MM.1S (cell line): ENCODE measurements around the gene HEXIM1.

Experiments
- DNase-seq: peaks from one replicate; pipeline ENCODE4 v3.0.0-alpha.2; 2015
- H2AFZ ChIP-seq: fragments of 300-600 bp; sonication (generic); 2 replicates; pipeline ENCODE4 v1.6.0; 2016; ENCODE audit warnings: antibody characterized with exemption, low read length
- H3F3A ChIP-seq: fragments of 300-600 bp; sonication (generic); 2 replicates; pipeline ENCODE4 v1.6.1; 2016; ENCODE audit warnings: mild to moderate bottlenecking, antibody characterized with exemption, low read length, moderate library complexity, mixed read lengths; ENCODE audit not compliant: insufficient read depth
- H3K27ac ChIP-seq: fragments of 300-600 bp; sonication (generic); 2 replicates; pipeline ENCODE4 v1.5.1; 2016; ENCODE audit warnings: mild to moderate bottlenecking, low read length
- H3K27me3 ChIP-seq: fragments of 300-600 bp; sonication (generic); replicated peaks from 2 replicates; pipeline ENCODE4 v1.6.0; 2016; ENCODE audit warnings: low read length; ENCODE audit not compliant: insufficient read depth
- H3K36me3 ChIP-seq: fragments of 300-600 bp; sonication (generic); replicated peaks from 2 replicates; pipeline ENCODE4 v1.6.1; 2016; ENCODE audit warnings: mild to moderate bottlenecking, low read length, mixed read lengths; ENCODE audit not compliant: insufficient read depth
- H3K4me1 ChIP-seq: fragments of 300-600 bp; sonication (generic); 2 replicates; pipeline ENCODE4 v1.6.1; 2016; ENCODE audit warnings: low read length, mixed read lengths
- H3K4me2 ChIP-seq: fragments of 300-600 bp; sonication (generic); 2 replicates; pipeline ENCODE4 v1.6.0; 2016; ENCODE audit warnings: low read depth, low read length
- H3K4me3 ChIP-seq: fragments of 300-600 bp; sonication (generic); 2 replicates; pipeline ENCODE4 v1.5.1; 2016; ENCODE audit warnings: low read length, mixed read lengths
- H3K79me2 ChIP-seq: fragments of 300-600 bp; sonication (generic); 2 replicates; pipeline ENCODE4 v1.6.1; 2016; ENCODE audit warnings: mixed run types, low read length, mixed read lengths
- H3K9ac ChIP-seq: fragments of 300-600 bp; sonication (generic); 2 replicates; pipeline ENCODE4 v1.6.1; 2016; ENCODE audit warnings: low read length, mixed read lengths
- H3K9me2 ChIP-seq: fragments of 300-600 bp; sonication (generic); replicated peaks from 2 replicates; pipeline ENCODE4 v1.6.1; 2016; ENCODE audit warnings: mild to moderate bottlenecking, low read length, mixed read lengths; ENCODE audit not compliant: insufficient read depth
- H3K9me3 ChIP-seq: fragments of 300-600 bp; sonication (generic); replicated peaks from 2 replicates; pipeline ENCODE4 v1.6.1; 2016; ENCODE audit warnings: mild to moderate bottlenecking, low read length, mixed read lengths; ENCODE audit not compliant: insufficient read depth
- H4K20me1 ChIP-seq: fragments of 300-600 bp; sonication (generic); 2 replicates; pipeline ENCODE4 v1.6.1; 2016; ENCODE audit warnings: mild to moderate bottlenecking, low read length, moderate library complexity, mixed read lengths; ENCODE audit not compliant: insufficient read depth
- EZH2 ChIP-seq: fragments of 300-600 bp; sonication (generic); optimal IDR thresholded peaks from 2 replicates; pipeline ENCODE3; 2017; ENCODE audit warnings: low read depth, mild to moderate bottlenecking, antibody characterized with exemption, low read length, mixed read lengths
- EZH2phosphoT487 ChIP-seq: fragments of 300-600 bp; sonication (generic); IDR thresholded peaks from 2 replicates; pipeline ENCODE4 v1.6.1; 2018; ENCODE audit warnings: antibody characterized with exemption, low read length
- TF ChIP-seq, protein P1 (sequence below): fragments of 300-600 bp; sonication (generic); IDR thresholded peaks from 2 replicates; pipeline ENCODE4 v1.5.1; 2016; ENCODE audit warnings: antibody characterized with exemption, low read length, mixed read lengths

The HEXIM1 gene

GRCh38 chr17:45114117-45114932 lies 34.0 kb upstream of the HEXIM1 start:
- H3K9me2 ChIP-seq: no peaks in the 10 kb centered on the region
- no peak overlapping the region for H3K4me3 ChIP-seq
- no peaks in the 10 kb centered on the region for H3K36me3 ChIP-seq
- no peaks in the 10 kb centered on the region for H3K4me1 ChIP-seq
- no peaks in the 10 kb centered on the region; the same call in none of the 2 replicates for H3K27me3 ChIP-seq
- no peak overlapping the region for H3K27ac ChIP-seq
- no peak overlapping the region for H2AFZ ChIP-seq
- no peaks in the 10 kb centered on the region for H4K20me1 ChIP-seq
- TF ChIP-seq EZH2phosphoT487: no peak
- TF ChIP-seq EZH2: no peak
- TF ChIP-seq, protein P1, sequence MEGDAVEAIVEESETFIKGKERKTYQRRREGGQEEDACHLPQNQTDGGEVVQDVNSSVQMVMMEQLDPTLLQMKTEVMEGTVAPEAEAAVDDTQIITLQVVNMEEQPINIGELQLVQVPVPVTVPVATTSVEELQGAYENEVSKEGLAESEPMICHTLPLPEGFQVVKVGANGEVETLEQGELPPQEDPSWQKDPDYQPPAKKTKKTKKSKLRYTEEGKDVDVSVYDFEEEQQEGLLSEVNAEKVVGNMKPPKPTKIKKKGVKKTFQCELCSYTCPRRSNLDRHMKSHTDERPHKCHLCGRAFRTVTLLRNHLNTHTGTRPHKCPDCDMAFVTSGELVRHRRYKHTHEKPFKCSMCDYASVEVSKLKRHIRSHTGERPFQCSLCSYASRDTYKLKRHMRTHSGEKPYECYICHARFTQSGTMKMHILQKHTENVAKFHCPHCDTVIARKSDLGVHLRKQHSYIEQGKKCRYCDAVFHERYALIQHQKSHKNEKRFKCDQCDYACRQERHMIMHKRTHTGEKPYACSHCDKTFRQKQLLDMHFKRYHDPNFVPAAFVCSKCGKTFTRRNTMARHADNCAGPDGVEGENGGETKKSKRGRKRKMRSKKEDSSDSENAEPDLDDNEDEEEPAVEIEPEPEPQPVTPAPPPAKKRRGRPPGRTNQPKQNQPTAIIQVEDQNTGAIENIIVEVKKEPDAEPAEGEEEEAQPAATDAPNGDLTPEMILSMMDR: no peak
- no peaks in the 10 kb centered on the region for H3F3A ChIP-seq
- no peak for DNase-seq
- no peak overlapping the region for H3K9ac ChIP-seq
- H3K9me3 ChIP-seq: no peaks in the 10 kb centered on the region
- H3K79me2 ChIP-seq: no peaks in the 10 kb centered on the region
- H3K4me2 ChIP-seq: no peak overlapping the region

DNA sequence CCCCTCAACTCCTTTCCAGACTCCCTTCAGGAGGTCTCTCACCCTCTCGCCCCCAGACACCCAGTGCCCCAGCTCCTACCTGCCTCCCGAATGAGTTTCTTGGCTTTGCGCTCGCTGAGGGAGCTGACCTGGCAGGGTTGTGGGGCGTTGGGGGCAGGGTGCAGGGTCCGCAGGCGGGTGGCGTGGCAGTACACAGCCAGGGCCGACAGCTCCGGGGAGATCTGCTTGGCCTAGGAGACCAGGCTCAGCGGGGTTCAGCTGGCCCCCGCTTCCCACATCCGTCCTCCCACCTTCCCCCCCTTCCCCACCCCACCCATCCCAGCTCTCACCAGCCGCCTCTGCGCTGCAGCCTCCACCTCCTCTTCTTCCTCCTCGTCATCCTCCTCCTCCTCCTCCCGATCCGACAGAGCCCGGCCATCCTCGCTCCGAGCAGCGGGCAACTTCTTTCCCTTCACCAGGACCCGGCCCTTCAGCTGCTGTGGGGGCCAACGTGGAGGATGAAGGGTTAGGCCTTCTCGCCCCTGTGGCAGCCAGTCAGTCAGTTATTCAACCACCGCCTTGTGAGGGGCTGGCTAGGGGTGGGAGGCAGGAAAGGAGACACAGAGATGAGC lies 33.2 kb upstream of the HEXIM1 start:
- H2AFZ ChIP-seq: no peak overlapping the region
- no peak overlapping the region for H3K9ac ChIP-seq
- no peaks in the 10 kb centered on the region for H3K4me1 ChIP-seq
- no peaks in the 10 kb centered on the region for H3K9me2 ChIP-seq
- no peaks in the 10 kb centered on the region for H4K20me1 ChIP-seq
- no peaks in the 10 kb centered on the region for H3F3A ChIP-seq
- H3K36me3 ChIP-seq: no peaks in the 10 kb centered on the region
- no peak overlapping the region for H3K4me2 ChIP-seq
- no peak overlapping the region for H3K4me3 ChIP-seq
- no peak overlapping the region for H3K27ac ChIP-seq
- H3K79me2 ChIP-seq: no peaks in the 10 kb centered on the region
- no peaks in the 10 kb centered on the region; the same call in none of the 2 replicates for H3K27me3 ChIP-seq
- no peak for DNase-seq
- TF ChIP-seq, protein P1: no peak
- TF ChIP-seq EZH2: no peak
- no peak for TF ChIP-seq EZH2phosphoT487
- H3K9me3 ChIP-seq: no peaks in the 10 kb centered on the region

- H3K4me2 ChIP-seq: no peak overlapping the region
- no peak overlapping the region for H3K4me3 ChIP-seq
- H3K4me1 ChIP-seq: no peaks in the 10 kb centered on the region
- no peaks in the 10 kb centered on the region for H3K79me2 ChIP-seq
- H3K36me3 ChIP-seq: no peaks in the 10 kb centered on the region
- H3K27me3 ChIP-seq: no peaks in the 10 kb centered on the region; the same call in none of the 2 replicates
- no peaks in the 10 kb centered on the region for H3K9me3 ChIP-seq
- DNase-seq: no peak
- no peak overlapping the region for H3K27ac ChIP-seq
- H3F3A ChIP-seq: no peaks in the 10 kb centered on the region
- TF ChIP-seq EZH2: no peak
- TF ChIP-seq, protein P1: no peak
- TF ChIP-seq EZH2phosphoT487: no peak
- no peaks in the 10 kb centered on the region for H3K9me2 ChIP-seq
- no peak overlapping the region for H3K9ac ChIP-seq
- H4K20me1 ChIP-seq: no peaks in the 10 kb centered on the region
- H2AFZ ChIP-seq: no peak overlapping the region
These were observed 32.4 kb upstream of the HEXIM1 start for GRCh38 chr17:45115871-45116270.
